Transverse colon (tissue), 4 donors: ENCODE data around the gene PAQR5. TPM values are rescaled to one million over a fixed set of nuclear protein-coding genes. Genes with fewer than 3 reads are reported as not detected.

Experiments
- DNase-seq: peaks from one replicate; pipeline ENCODE4 v3.0.0-alpha.2; 2019
- H3K27ac ChIP-seq, 4 donors: fragments of 200-600 bp; sonication (generic); 2 replicates each; pipeline ENCODE4 v1.5.1; 2016 to 2018; ENCODE audit warnings: inconsistent platforms in 4 of 4
- H3K27me3 ChIP-seq: fragments of 200-600 bp; sonication (generic); 2 replicates; pipeline ENCODE4 v1.5.1; 2017; ENCODE audit warnings: inconsistent platforms
- H3K36me3 ChIP-seq, 4 donors: fragments of 200-600 bp; sonication (generic); 2 replicates each; pipeline ENCODE4 v1.5.1; 2017 to 2019; ENCODE audit warnings: inconsistent platforms in 4 of 4
- H3K4me1 ChIP-seq, 4 donors: fragments of 200-600 bp; sonication (generic); 2 replicates each; pipeline ENCODE4 v1.5.1; 2017 to 2020; ENCODE audit warnings: inconsistent platforms in 4 of 4
- H3K4me3 ChIP-seq, 4 donors: fragments of 200-600 bp; sonication (generic); 1 replicate in 1 of 4; 2 replicates in 3 of 4; pipeline versions ENCODE4 v1.5.1 to v1.6.1; 2017 to 2019; ENCODE audit warnings: inconsistent platforms in 4 of 4
- H3K9me3 ChIP-seq, 2 donors: fragments of 200-600 bp; sonication (generic); 2 replicates each; pipeline ENCODE4 v1.5.1; 2017 to 2019; ENCODE audit warnings: inconsistent platforms in 2 of 2
- CTCF ChIP-seq, 5 experiments: fragments of 200-600 bp in 3 of 5; fragments of 450-650 bp in 2 of 5; sonication (generic) in 3 of 5; IDR thresholded peaks; 1 replicate in 2 of 5; 2 replicates in 3 of 5; pipeline ENCODE4 v1.5.1; 2016 to 2017; ENCODE audit warnings: antibody characterized with exemption in 5 of 5, inconsistent platforms in 3 of 5, mild to moderate bottlenecking in 2 of 5, moderate library complexity in 1 of 5
- EP300 ChIP-seq: sonication (generic); formaldehyde crosslinking; IDR thresholded peaks from one replicate; pipeline ENCODE4 v1.6.1; 2017; ENCODE audit warnings: antibody characterized with exemption, low read depth
- POLR2A ChIP-seq: fragments of 450-650 bp; IDR thresholded peaks from one replicate; pipeline ENCODE4 v1.6.1; 2016; ENCODE audit warnings: antibody characterized with exemption, mild to moderate bottlenecking, moderate library complexity
- POLR2AphosphoS5 ChIP-seq, 3 donors: sonication (generic); formaldehyde crosslinking; IDR thresholded peaks; one replicate each; pipeline ENCODE4 v1.6.1; 2016; ENCODE audit warnings: antibody characterized with exemption in 3 of 3
- WGBS, 2 donors: methylation state at CpG; one replicate each; pipeline ENCODE4 v1.1.5; 2018; ENCODE audit warnings: low coverage in 1 of 2; 5-methylcytosine and 5-hydroxymethylcytosine counted together
- in situ Hi-C, 4 donors: fragments of 200-750 bp; cut with MboI; loops; one replicate each; pipeline versions ENCODE4 v1.15.0 to v1.15.1; 2017; ENCODE audit warnings: low sequenced_read_pairs in 3 of 4, low pct_ligation_motif_present in 1 of 4, low pct_unique_long_range_greater_than_20kb in 1 of 4
- intact Hi-C: fragments of 100-400 bp; cut with DNase I; formaldehyde crosslinking; loops from one replicate; pipeline ENCODE4 v1.15.1; 2023; ENCODE audit warnings: low total_unique reads
- total RNA-seq, 4 donors: library from RNA; depleted of rRNA; stranded (reverse); fragments of >200 nt; gene quantifications; one replicate each; pipeline ENCODE4 v1.1.0, GENCODE V29; 2016

PAQR5 gene
- total RNA-seq, 4 donors from 2014 or later = 21.1 to 80.0 (median 48.9) TPM

GRCh38 chr15:69346112-69346511 is 47.4 kb downstream of the PAQR5 start:
- H3K4me1 ChIP-seq = no peaks in the 10 kb centered on the region
- H3K27ac ChIP-seq = no peak overlapping the region
- TF ChIP-seq CTCF (IDR thresholded peaks at IDR 0.05) = no peak
- TF ChIP-seq EP300 = no peak
- no peak for TF ChIP-seq POLR2A
- TF ChIP-seq POLR2AphosphoS5 (IDR thresholded peaks at IDR 0.05) = no peak
- no peaks in the 10 kb centered on the region for H3K9me3 ChIP-seq
- in situ Hi-C loops (no loop called here), intact Hi-C loops (no loop called here)
- 88 to 89% methylated on average over 2 to 5 of the region's 5 CpGs for WGBS, 2 donors
- no peaks in the 10 kb centered on the region for H3K27me3 ChIP-seq
- no peak overlapping the region for H3K4me3 ChIP-seq
- no peaks in the 10 kb centered on the region for H3K36me3 ChIP-seq
- no peak for DNase-seq

GRCh38 chr15:69351333-69351732 is 52.6 kb downstream of the PAQR5 start:
- Histone ChIP-seq H3K36me3 (no peaks in the 10 kb centered on the region), H3K4me3 (no peak overlapping the region), H3K4me1 (no peaks in the 10 kb centered on the region), H3K27ac (no peak overlapping the region), H3K27me3 (no peaks in the 10 kb centered on the region), H3K9me3 (no peaks in the 10 kb centered on the region)
- WGBS, 2 donors = 89 to 94% methylated on average over 4 of the region's 4 CpGs
- TF ChIP-seq CTCF (IDR thresholded peaks at IDR 0.05) (no peak), EP300 (no peak), POLR2A (no peak), POLR2AphosphoS5 (IDR thresholded peaks at IDR 0.05) (no peak)
- in situ Hi-C loops (no loop called here), intact Hi-C loops (no loop called here)
- no peak for DNase-seq

- Histone ChIP-seq H3K27me3 (no peaks in the 10 kb centered on the region), H3K27ac (no peak overlapping the region), H3K4me3 (no peak overlapping the region), H3K9me3 (no peaks in the 10 kb centered on the region), H3K4me1 (no peaks in the 10 kb centered on the region), H3K36me3 (no peaks in the 10 kb centered on the region)
- WGBS, 2 donors = 91% methylated on average over 2 of the region's 2 CpGs; no CpG with 5 or more reads in 1 of the 2 donors
- intact Hi-C loops = no loop called here
- no peak for DNase-seq
- in situ Hi-C loops = no loop called here
- TF ChIP-seq POLR2AphosphoS5 (IDR thresholded peaks at IDR 0.05) (no peak), CTCF (IDR thresholded peaks at IDR 0.05) (no peak), POLR2A (no peak), EP300 (no peak)
Observed at GRCh38 chr15:69351884-69352283, 53.2 kb downstream of the PAQR5 start.

GRCh38 chr15:69357773-69358771 is 59.4 kb downstream of the PAQR5 start:
- Histone ChIP-seq H3K4me3 (no peak overlapping the region), H3K27me3 (no peaks in the 10 kb centered on the region), H3K27ac (no peak overlapping the region), H3K36me3 (no peaks in the 10 kb centered on the region), H3K4me1 (peaks cover 0 to 11% (median 6%) of the 10 kb centered on the region in 4 donors), H3K9me3 (no peaks in the 10 kb centered on the region)
- WGBS, 2 donors = 67 to 69% methylated on average over 5 to 9 of the region's 9 CpGs
- intact Hi-C loops = no loop called here
- DNase-seq = no peak
- in situ Hi-C loops = no loop called here
- TF ChIP-seq CTCF (IDR thresholded peaks at IDR 0.05) (no peak), POLR2AphosphoS5 (IDR thresholded peaks at IDR 0.05) (no peak), POLR2A (no peak)
